Embryonic facial prominence (tissue), 1 donor: Measurements from ENCODE around the gene FYN.

ENCODE experiments used
- DNase-seq: peaks from one replicate; pipeline ENCODE4 v3.0.0-alpha.2; 2016; ENCODE audit errors: extremely low spot score

Gene FYN

DNA sequence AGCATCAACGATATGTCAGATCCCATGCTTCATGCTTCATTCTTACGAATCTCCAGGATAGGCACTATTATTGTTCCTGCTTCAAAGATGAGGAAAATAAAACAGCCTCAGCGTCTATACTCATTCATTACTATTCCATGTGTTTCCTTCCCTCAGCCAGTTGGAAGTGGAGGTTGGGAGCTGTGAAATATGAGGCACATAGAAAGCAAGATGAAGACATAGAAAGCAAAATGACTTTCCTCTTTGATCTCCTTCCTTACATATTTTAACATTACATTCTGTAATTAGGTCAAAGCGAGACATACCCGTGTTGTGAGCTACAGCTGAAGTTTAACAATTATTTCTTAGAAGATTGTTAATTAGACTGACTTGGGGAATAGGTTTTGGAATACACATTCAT lies 125.4 kb downstream of the FYN start:
- DNase-seq = no peak

DNA sequence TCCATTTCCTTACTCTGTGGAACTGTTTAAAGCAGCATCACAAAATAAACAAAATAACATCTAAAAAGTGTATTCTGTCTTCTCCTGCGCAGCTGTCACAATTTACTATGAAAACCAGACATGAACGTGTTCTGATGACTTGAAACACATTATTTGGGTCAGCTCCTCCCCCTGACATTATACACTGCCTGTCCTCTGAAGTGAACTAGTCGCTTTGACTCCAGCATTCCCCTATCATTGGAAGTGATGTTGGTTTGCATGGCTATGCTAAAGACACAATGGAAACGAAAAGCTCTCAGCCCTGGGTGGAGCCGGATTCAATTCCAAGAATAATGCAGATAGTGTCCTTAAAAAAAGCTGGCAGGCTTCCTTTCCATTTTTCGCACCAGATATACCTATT lies 125.9 kb downstream of the FYN start:
- no peak for DNase-seq

GRCh38 chr6:111746983-111747382 lies 126.3 kb downstream of the FYN start:
- no peak for DNase-seq

DNA sequence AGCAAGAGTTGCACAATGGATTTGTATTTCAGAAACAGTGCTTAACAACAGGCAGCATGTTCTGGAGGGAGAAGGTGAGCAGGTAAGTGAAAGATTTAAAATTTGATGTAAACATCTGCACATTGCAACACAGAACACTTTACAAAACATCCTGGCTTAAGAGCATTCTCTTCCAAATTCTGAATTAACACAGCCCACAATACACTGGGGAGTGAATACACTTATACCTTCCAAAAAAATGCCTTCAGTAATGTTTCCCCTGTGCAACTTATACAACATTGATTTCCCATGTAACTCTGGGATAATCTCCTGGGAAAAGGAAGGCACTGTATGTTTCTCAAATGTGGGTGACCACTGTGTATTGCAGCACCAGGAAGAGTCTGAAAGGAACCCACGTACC lies 127.6 kb downstream of the FYN start:
- DNase-seq = no peak

GRCh38 chr6:111745186-111745585 lies 128.1 kb downstream of the FYN start:
- DNase-seq = no peak

DNA sequence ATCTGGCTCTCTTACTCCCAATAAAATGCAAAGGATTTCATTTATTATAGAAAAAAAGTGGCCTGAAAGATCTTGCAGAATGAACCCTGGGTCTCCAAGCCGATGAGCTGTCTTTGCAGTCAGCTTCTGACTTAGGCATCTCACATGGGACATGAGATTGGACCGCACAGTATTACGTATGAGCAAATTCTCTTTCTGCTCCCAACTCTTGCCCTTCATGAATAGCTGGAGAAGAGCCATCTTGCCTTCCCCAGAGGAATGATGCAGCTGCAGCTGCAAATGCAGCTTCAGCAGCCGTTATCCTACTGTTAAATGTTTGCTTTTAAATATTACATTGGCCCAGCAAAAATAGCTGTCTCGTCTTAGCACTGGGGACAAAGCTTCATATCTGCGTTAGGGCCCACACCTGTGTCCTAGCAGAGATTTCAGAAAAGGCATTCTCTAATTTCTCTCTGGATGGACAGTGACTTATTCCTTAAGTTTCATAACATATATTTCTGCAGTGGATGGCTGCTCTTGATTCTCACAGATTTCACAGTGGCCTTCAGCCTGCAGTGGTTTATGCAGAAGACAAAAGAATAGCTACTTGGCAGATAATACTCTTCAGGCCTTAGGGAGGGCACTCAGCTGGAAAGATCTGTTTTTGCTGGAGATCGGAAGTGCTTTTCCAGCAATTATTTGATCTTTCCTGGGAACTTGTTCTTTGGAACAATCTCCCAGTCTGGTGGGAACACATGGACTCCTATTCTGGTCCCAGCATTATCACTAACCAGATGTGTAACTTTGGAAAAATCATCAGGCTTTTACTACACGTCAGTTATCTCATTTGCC lies 129.2 kb downstream of the FYN start:
- no peak for DNase-seq

DNA sequence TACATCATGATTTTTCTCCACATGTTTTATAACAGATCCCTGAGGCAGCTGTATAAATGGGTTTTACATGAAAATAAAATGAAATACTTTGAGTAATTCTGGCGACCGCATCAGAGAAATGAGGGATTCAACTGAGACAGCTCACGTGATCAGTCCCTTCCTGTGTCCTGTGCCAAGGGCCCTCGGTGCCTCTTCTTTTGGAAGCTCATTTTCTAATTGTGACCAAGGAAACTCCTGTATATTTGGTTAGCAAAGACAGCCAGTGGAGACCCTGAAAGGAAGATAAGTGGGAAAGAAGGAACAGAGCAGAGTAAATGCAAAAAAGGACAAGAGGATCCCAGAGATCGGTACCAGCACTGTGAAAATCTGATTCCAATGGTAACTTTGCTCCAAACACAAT lies 129.9 kb downstream of the FYN start:
- DNase-seq = no peak

DNA sequence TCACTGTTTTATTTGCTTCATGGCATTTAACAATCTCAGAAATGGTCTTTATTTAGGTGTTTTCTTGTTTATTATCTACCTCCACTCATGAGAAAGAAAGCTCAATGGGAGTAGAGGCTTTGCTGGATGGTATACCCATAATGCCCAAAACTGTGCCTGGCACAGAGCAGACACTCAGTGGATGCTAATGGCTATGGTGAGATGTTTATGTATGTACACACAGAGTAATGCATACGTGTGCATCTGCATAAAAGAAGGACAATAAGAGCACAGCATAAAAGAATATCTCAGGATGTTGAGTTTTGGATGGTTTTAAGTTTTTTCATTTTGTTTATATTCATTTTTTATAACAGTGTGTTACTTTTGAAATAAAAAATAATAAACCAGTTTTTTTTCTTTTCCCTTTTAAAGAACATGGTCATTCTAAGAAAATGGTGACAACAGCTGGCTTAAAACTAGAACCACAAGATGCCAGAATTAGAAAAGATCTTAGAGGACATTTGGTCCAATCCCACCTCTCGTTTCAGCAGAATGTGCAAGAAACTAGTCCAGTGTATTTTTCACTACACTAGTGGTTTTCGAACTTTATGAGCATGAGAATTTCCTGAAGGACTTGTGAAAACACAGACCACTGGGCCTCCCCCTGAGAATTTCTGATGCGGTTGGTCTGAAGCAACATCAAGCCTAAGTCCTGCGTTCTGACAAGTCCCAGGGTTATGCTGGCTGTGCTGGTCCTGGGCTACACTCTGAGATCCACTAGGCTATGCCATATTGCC lies 131.9 kb downstream of the FYN start:
- DNase-seq = no peak

GRCh38 chr6:111740506-111740905 lies 132.7 kb downstream of the FYN start:
- no peak for DNase-seq

- no peak for DNase-seq
Measured at GRCh38 chr6:111739257-111739696, 134.0 kb downstream of the FYN start.

DNA sequence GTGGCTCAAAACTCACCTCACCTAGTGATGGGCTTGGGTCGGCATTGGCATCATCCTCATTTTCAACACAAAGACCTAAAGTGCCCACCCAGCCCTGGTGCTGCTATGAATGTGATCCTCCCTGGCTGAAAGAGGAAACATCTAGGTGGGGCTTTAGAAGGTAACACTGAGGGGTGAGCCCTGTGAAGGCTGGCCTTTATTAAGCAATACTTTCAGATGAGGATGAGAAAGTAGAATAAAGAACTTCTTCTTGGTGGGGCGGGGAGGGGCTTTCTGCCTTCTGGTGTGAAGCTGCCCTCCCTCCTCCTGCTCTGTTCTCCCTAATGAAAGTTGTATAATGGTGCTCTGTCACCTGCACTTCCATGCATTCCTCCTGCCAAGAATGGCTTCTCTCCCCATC lies 134.6 kb downstream of the FYN start:
- DNase-seq = no peak

- DNase-seq = no peak
Measured at GRCh38 chr6:111738156-111738555, 135.1 kb downstream of the FYN start.

GRCh38 chr6:111737065-111737521 lies 136.2 kb downstream of the FYN start:
- no peak for DNase-seq

GRCh38 chr6:111736005-111736608 lies 137.1 kb downstream of the FYN start:
- DNase-seq = no peak

DNA sequence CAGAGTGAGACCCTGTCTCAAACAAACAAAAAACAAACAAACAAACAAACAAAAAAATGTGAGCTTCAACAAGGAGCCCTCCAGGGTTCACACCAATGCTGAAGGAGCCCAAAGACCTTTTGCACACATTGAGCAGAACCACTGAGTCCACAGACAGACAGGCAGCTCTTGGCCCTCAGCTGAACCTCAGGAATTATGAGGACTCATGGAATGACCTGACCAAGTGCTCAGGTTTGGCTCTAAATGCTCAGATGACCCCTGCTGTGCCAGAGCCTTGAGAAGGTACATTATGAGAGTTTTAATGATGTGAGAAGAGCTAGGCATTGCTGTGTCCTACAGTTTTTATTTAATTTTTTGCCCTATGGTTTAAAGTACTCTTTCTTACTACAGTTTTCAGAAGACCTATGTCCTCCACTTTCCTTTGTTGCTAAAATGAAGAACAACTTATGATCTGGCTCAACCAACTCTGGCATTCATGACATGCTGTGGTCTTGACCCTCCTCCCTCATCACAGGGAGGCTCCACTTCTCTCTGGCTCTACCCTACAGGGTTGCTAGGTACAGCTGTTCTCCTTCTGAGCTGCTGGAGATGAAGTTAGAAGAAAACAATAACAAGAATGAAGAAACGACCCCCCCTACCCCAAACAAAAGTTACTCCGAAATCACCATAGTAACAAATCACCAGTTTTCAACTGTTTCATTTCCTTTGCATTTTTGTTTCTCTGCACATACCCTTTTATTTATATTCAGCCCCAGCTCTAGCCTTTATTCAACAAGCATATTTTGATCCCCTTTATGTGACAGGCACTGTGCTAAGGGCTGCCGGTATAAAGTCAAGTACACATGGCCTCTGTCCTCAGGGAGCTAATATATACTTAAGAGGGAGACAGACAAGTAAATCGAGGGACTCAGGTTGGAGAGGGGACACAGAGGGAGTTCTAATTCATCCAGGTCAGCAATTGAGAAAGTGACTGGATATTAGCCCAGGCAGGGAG lies 138.9 kb downstream of the FYN start:
- no peak for DNase-seq

GRCh38 chr6:111732390-111732789 lies 140.9 kb downstream of the FYN start:
- DNase-seq = no peak

GRCh38 chr6:111731456-111732195 lies 141.6 kb downstream of the FYN start:
- DNase-seq = no peak

- DNase-seq = no peak
Measured at GRCh38 chr6:111730864-111731263, 142.4 kb downstream of the FYN start.

DNA sequence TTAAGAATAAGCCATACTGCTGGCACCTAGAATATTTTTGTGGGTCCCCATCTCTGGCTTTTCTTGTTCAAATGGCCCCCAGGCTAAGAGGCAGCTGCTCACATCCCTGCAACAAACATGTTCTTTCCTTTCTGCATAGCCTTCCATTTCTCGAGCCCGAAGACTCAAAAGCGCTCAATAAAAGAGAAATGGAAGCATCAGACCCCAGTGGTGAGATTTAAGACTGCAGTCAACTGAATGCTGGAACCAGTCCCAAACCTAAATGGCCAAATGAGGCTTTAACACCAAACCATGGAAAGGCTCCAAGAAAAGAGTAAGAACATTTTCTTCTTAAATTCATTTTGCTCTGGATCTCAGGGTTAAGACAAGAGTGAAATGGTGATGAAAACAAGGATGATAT lies 145.4 kb downstream of the FYN start:
- no peak for DNase-seq

- no peak for DNase-seq
Measured at GRCh38 chr6:111727041-111727440, 146.2 kb downstream of the FYN start.
